Left ventricle myocardium inferior (tissue), 1 donor: ENCODE results near the gene DNAH11. TPM values are rescaled to one million over a fixed set of nuclear protein-coding genes. Genes with fewer than 3 reads are reported as not detected.

Experiments used
- DNase-seq: peaks from one replicate; pipeline ENCODE4 v3.0.0-alpha.2; 2020
- H3K27ac ChIP-seq: fragments of 200-600 bp; replicated peaks from 2 replicates; pipeline ENCODE4 v1.8.0; 2021
- H3K27me3 ChIP-seq: fragments of 200-600 bp; 2 replicates; pipeline ENCODE4 v1.8.0; 2021; ENCODE audit warnings: low read depth
- H3K36me3 ChIP-seq: fragments of 200-600 bp; 2 replicates; pipeline ENCODE4 v1.8.0; 2021
- H3K4me1 ChIP-seq: fragments of 200-600 bp; 2 replicates; pipeline ENCODE4 v1.8.0; 2021
- H3K4me3 ChIP-seq: fragments of 200-600 bp; 2 replicates; pipeline ENCODE4 v1.8.0; 2021; ENCODE audit warnings: mild to moderate bottlenecking, moderate library complexity
- H3K9me3 ChIP-seq: fragments of 200-600 bp; replicated peaks from 2 replicates; pipeline ENCODE4 v1.8.0; 2021
- CTCF ChIP-seq: fragments of 200-600 bp; IDR thresholded peaks from 2 replicates; pipeline ENCODE4 v1.8.0; 2021; ENCODE audit warnings: antibody characterized with exemption, mild to moderate bottlenecking, borderline replicate concordance
- intact Hi-C: fragments of 100-400 bp; cut with micrococcal nuclease; formaldehyde crosslinking; loops from one replicate; pipeline ENCODE4 v1.11.0; 2022
- total RNA-seq: library from RNA; stranded (reverse); fragmentation: NEBNext Ultra II Directional; extraction: Animal tissue kit (Norgen Biotek cat#: 25700); gene quantifications from one replicate; pipeline ENCODE4 v1.2.1, GENCODE V29; 2021
- donor health status: DM: no; HTN: yes; CAD: no; lungs with severe emphysema.

DNAH11 gene
- total RNA-seq, 1 donor from 2014 or later: 0.74 TPM

- no peak for DNase-seq
- Histone ChIP-seq H3K4me3 (no peak overlapping the region), H3K27ac (peak overlapping the region; percentile 85), H3K36me3 (peaks cover 48% of the 10 kb centered on the region), H3K27me3 (no peaks in the 10 kb centered on the region), H3K9me3 (no peaks in the 10 kb centered on the region), H3K4me1 (peaks cover 54% of the 10 kb centered on the region)
- no peak for TF ChIP-seq CTCF
- intact Hi-C loops: no loop called here
Measured at GRCh38 chr7:21908746-21909145, 365.9 kb downstream of the DNAH11 start.

- intact Hi-C loops: no loop called here
- Histone ChIP-seq H3K27me3 (no peaks in the 10 kb centered on the region), H3K9me3 (no peaks in the 10 kb centered on the region), H3K4me3 (no peak overlapping the region), H3K4me1 (peaks cover 63% of the 10 kb centered on the region), H3K27ac (peak overlapping the region; percentile 85), H3K36me3 (peaks cover 34% of the 10 kb centered on the region)
- no peak for TF ChIP-seq CTCF
- DNase-seq: no peak
Measured at GRCh38 chr7:21910253-21910652, 367.4 kb downstream of the DNAH11 start.

DNA sequence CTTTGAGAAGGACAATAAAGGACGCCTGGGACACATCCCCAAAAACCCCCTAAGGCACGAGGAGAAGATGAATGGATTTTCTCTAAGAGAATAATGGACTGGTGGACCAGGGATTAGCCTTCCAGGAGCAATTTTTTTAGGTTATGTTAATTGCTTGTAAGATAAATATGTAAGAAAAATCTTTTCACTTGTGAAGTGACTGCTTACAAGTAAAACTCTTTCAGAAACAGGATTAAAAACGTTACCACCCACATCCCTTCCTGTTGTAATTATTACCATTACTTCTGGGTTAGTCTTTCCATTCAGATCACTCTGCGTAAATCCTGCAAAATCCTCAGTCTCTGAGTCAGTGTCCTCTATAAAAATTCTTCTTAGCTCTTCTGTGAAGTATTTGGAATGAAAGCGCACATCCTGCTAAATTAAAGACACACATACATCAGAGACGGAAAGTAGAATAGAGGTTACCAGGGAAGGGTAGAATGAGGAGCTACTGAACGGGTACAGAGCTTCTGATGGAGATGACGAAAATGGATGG, 368.6 kb downstream of the DNAH11 start:
- Histone ChIP-seq H3K4me1 (peaks cover 63% of the 10 kb centered on the region), H3K27me3 (no peaks in the 10 kb centered on the region), H3K9me3 (no peaks in the 10 kb centered on the region), H3K36me3 (peaks cover 26% of the 10 kb centered on the region), H3K27ac (peak overlapping the region; percentile 85), H3K4me3 (no peak overlapping the region)
- intact Hi-C loops: no loop called here
- no peak for TF ChIP-seq CTCF
- no peak for DNase-seq

GRCh38 chr7:21912305-21912704, 369.5 kb downstream of the DNAH11 start:
- no peaks in the 10 kb centered on the region for H3K27me3 ChIP-seq
- intact Hi-C loops: no loop called here
- peaks cover 24% of the 10 kb centered on the region for H3K36me3 ChIP-seq
- peak; percentile 58 for DNase-seq
- no peaks in the 10 kb centered on the region for H3K9me3 ChIP-seq
- peak overlapping the region; percentile 85 for H3K27ac ChIP-seq
- TF ChIP-seq CTCF: no peak
- H3K4me3 ChIP-seq: no peak overlapping the region
- peaks cover 66% of the 10 kb centered on the region for H3K4me1 ChIP-seq

DNA sequence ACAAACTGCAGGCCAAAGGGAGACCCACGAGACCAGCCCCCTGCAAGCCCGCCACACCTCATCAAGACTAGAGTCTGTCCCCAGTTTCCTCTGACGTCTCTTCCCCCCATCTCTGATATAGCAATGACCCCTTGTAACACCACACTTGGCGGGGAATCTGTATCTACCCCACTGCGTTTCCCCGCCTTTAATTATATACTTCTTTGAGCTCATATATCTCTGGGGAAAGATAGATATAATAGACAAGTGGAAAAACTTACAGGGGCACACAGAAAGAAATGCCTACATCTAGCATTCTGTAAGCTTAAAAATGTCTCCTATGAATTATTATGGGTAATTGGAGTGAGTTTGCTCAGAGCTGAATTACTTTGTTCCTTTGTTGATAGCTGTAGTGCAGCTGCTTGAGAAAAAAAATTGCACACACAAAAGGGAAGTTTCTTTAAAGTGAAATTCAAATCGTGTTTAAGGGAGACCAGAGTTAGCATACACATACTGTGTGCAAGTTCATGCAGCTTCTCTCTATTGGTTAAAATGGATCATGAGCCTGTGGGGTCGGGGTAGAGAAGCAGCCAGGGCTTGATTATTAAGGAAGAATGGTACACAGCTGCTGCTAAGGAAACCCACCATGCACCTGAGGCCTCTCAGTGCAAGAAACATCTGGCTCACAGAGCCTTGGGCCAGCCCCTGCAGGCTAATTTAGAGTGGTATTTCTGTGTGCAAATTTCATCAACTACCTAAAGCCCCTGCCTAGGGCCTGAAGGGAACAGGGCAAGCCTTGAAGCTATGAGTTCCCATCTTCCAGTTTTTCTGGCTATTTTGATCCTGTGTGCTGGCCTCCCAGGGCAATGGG, 370.3 kb downstream of the DNAH11 start:
- Histone ChIP-seq H3K36me3 (peaks cover 16% of the 10 kb centered on the region), H3K4me3 (no peak overlapping the region), H3K27ac (peak overlapping the region; percentile 85), H3K4me1 (peaks cover 66% of the 10 kb centered on the region), H3K9me3 (no peaks in the 10 kb centered on the region), H3K27me3 (no peaks in the 10 kb centered on the region)
- intact Hi-C loops: no loop called here
- no peak for TF ChIP-seq CTCF
- DNase-seq: no peak
